ENCODE data around the gene PACRG.

The PACRG gene

GRCh38 chr6:163226181-163226835, 498.5 kb downstream of the PACRG start:
- TF ChIP-seq EGR1 (IDR thresholded peaks at IDR 0.05) (no peak), YY1 (IDR thresholded peaks at IDR 0.05; ENCODE audit: low read depth) (no peak), MAX (IDR thresholded peaks at IDR 0.05) (no peak), REST (IDR thresholded peaks at IDR 0.05; ENCODE audit: low read depth) (no peak)

- TF ChIP-seq NFIC (IDR thresholded peaks at IDR 0.05) (no peak), YY1 (IDR thresholded peaks at IDR 0.05; ENCODE audit: low read depth) (no peak), USF1 (IDR thresholded peaks at IDR 0.05) (no peak), FOXM1 (IDR thresholded peaks at IDR 0.05; ENCODE audit: borderline replicate concordance, low read depth) (no peak), CEBPB (IDR thresholded peaks at IDR 0.05) (no peak), REST (IDR thresholded peaks at IDR 0.05; ENCODE audit: low read depth) (no peak), TCF12 (IDR thresholded peaks at IDR 0.05; ENCODE audit: low read depth) (no peak), CREB1 (IDR thresholded peaks at IDR 0.05; ENCODE audit: low read depth) (no peak)
These were observed 499.2 kb downstream of the PACRG start for GRCh38 chr6:163226836-163227485.

- TF ChIP-seq FOXM1 (IDR thresholded peaks at IDR 0.05; ENCODE audit: borderline replicate concordance, low read depth) (no peak), RAD21 (IDR thresholded peaks at IDR 0.05; ENCODE audit: low read depth) (no peak), USF1 (IDR thresholded peaks at IDR 0.05) (no peak), CREB1 (IDR thresholded peaks at IDR 0.05; ENCODE audit: low read depth) (no peak), TCF12 (IDR thresholded peaks at IDR 0.05; ENCODE audit: low read depth) (no peak), EP300 (IDR thresholded peaks at IDR 0.05; ENCODE audit: borderline replicate concordance) (no peak), ZBTB7A (IDR thresholded peaks at IDR 0.05; ENCODE audit: low read depth) (no peak), NFIC (IDR thresholded peaks at IDR 0.05) (no peak)
These were observed 500.3 kb downstream of the PACRG start for GRCh38 chr6:163228041-163228440.

GRCh38 chr6:163229050-163229449, 501.3 kb downstream of the PACRG start:
- TF ChIP-seq TAF1 (IDR thresholded peaks at IDR 0.05; ENCODE audit: low read depth) (no peak), FOXM1 (IDR thresholded peaks at IDR 0.05; ENCODE audit: borderline replicate concordance, low read depth) (no peak), EP300 (IDR thresholded peaks at IDR 0.05; ENCODE audit: borderline replicate concordance) (no peak), NFIC (IDR thresholded peaks at IDR 0.05) (no peak), USF1 (IDR thresholded peaks at IDR 0.05) (no peak), CREB1 (IDR thresholded peaks at IDR 0.05; ENCODE audit: low read depth) (no peak), TCF12 (IDR thresholded peaks at IDR 0.05; ENCODE audit: low read depth) (no peak), CEBPB (IDR thresholded peaks at IDR 0.05) (no peak), RAD21 (IDR thresholded peaks at IDR 0.05; ENCODE audit: low read depth) (no peak), TEAD4 (IDR thresholded peaks at IDR 0.05) (no peak), EGR1 (IDR thresholded peaks at IDR 0.05) (no peak), REST (IDR thresholded peaks at IDR 0.05; ENCODE audit: low read depth) (no peak), ZBTB7A (IDR thresholded peaks at IDR 0.05; ENCODE audit: low read depth) (no peak), YY1 (IDR thresholded peaks at IDR 0.05; ENCODE audit: low read depth) (no peak), MAX (IDR thresholded peaks at IDR 0.05) (no peak)

Measured in Ishikawa (cell line).